ENCODE measurements around the gene CCDC89.
A peak's percentile ranks its signal among the peaks of the same experiment; 100 is the strongest.
"Not testable (repeated sequence)": the region's sequence is repeated elsewhere in the genome, so short reads cannot be mapped to it uniquely, and the experiment has no call there.

Gene CCDC89

GRCh38 chr11:85685125-85685819 is 723 bp downstream of the CCDC89 start:
- DNase-seq = no peak

GRCh38 chr11:85682330-85683305 is 3.4 kb downstream of the CCDC89 start:
- DNase-seq = peak; percentile 61 to 66

GRCh38 chr11:85680897-85681296 is 5.1 kb downstream of the CCDC89 start:
- DNase-seq = no peak

GRCh38 chr11:85679576-85679975 is 6.4 kb downstream of the CCDC89 start:
- DNase-seq = no peak

GRCh38 chr11:85673393-85673792 is 12.6 kb downstream of the CCDC89 start:
- no peak for DNase-seq

GRCh38 chr11:85672105-85672902 is 13.7 kb downstream of the CCDC89 start:
- DNase-seq = no peak

GRCh38 chr11:85670949-85671663 is 14.9 kb downstream of the CCDC89 start:
- not testable (repeated sequence) for DNase-seq

GRCh38 chr11:85668157-85668556 is 17.8 kb downstream of the CCDC89 start:
- DNase-seq = no peak

GRCh38 chr11:85666687-85667086 is 19.3 kb downstream of the CCDC89 start:
- no peak for DNase-seq

GRCh38 chr11:85665733-85666132 is 20.3 kb downstream of the CCDC89 start:
- peak; percentile 20 to 25 for DNase-seq

- peak; percentile 85 to 93 for DNase-seq
These were observed 21.1 kb downstream of the CCDC89 start, which contains the start of gene CREBZF for GRCh38 chr11:85664615-85665481. Gene CREBZF, minus strand, starts transcription at chr11:85665129. Its CDS starts 254 bp downstream, at chr11:85664875.

GRCh38 chr11:85663753-85664614 is 22.0 kb downstream of the CCDC89 start:
- DNase-seq = peak in 1 of 2 experiments; percentile 27

- DNase-seq = no peak
These were observed 22.8 kb downstream of the CCDC89 start for GRCh38 chr11:85663080-85663752.

GRCh38 chr11:85661972-85662664 is 23.9 kb downstream of the CCDC89 start:
- no peak for DNase-seq

- DNase-seq = no peak
These were observed 27.8 kb downstream of the CCDC89 start for GRCh38 chr11:85658180-85658579.

- no peak for DNase-seq
These were observed 29.2 kb downstream of the CCDC89 start for GRCh38 chr11:85656777-85657176.

- DNase-seq = not testable (repeated sequence)
These were observed 31.7 kb downstream of the CCDC89 start for GRCh38 chr11:85654343-85654742.

GRCh38 chr11:85652786-85653447 is 33.1 kb downstream of the CCDC89 start:
- no peak for DNase-seq

Data from NCI-H1930 (cell line).